Measurements from ENCODE around the gene WWC2.
"Not testable (repeated sequence)": the region's sequence is repeated elsewhere in the genome, so short reads cannot be mapped to it uniquely, and the experiment has no call there.

- TF ChIP-seq CTCF (IDR thresholded peaks at IDR 0.05; ENCODE audit: poor library complexity); EZH2 (IDR thresholded peaks at IDR 0.05; ENCODE audit: borderline replicate concordance); EZH2phosphoT487 (IDR thresholded peaks at IDR 0.05; ENCODE audit: low read depth, severe bottlenecking, unreplicated experiment): not testable (repeated sequence)
These were observed 227.3 kb downstream of the WWC2 start for GRCh38 chr4:183326387-183326786.
